ENCODE results near the gene ZSCAN5A.

ZSCAN5A gene

GRCh38 chr19:56321254-56321988, 6.8 kb upstream of the ZSCAN5A start:
- DNase-seq (ENCODE audit: insufficient read length, low spot score) = no peak
- TF ChIP-seq CTCF (IDR thresholded peaks at IDR 0.05; ENCODE audit: insufficient read depth, missing control alignments) = no peak
- FAIRE-seq = no peak

- FAIRE-seq = no peak
- DNase-seq (ENCODE audit: insufficient read length, low spot score) = no peak
- TF ChIP-seq CTCF (IDR thresholded peaks at IDR 0.05; ENCODE audit: insufficient read depth, missing control alignments) = no peak
These were observed 5.4 kb upstream of the ZSCAN5A start for GRCh38 chr19:56319991-56320390.

DNA sequence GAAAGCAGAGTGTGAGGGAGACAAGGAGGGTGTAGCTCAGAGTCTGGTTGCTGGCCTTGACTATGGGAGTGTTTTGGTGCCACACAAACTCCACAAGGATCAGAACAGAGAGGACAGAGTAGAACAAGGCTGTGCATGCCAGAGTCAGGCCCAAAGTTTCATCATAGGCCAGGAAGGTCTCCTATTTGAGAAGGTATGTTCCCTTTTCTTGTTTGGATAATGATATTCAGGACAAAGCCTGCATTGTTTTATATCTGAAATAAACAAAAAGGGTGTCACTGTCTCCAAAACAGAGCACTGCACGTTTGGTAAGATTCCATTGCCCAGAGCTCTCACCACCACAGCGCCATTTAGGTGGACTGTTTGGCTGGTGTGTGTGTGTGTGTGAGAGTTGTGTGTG, 3.1 kb upstream of the ZSCAN5A start:
- DNase-seq (ENCODE audit: insufficient read length, low spot score) (no peak), FAIRE-seq (no peak)
- no peak for TF ChIP-seq CTCF (IDR thresholded peaks at IDR 0.05; ENCODE audit: insufficient read depth, missing control alignments)

DNA sequence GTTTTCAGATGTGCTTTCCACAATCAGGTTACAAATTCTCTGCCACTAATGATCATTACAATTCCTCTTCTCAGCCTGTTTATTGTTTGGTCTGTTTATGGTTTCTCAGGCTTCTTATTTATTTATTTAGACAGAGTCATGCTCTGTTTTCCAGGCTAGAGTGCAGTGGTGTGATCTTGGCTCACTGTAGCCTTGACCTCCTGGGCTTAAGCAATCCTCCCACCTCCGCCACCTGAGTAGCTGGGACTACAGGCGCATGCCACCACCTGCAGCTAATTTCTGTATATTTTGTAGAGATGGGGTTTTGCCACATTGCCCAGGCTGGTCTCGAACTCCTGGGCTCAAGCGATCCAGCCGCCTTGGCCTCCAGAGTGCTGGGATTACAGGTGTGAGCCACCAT, 2.1 kb upstream of the ZSCAN5A start:
- DNase-seq (ENCODE audit: insufficient read length, low spot score) (no peak), FAIRE-seq (no peak)
- TF ChIP-seq CTCF (IDR thresholded peaks at IDR 0.05; ENCODE audit: insufficient read depth, missing control alignments) = no peak

DNA sequence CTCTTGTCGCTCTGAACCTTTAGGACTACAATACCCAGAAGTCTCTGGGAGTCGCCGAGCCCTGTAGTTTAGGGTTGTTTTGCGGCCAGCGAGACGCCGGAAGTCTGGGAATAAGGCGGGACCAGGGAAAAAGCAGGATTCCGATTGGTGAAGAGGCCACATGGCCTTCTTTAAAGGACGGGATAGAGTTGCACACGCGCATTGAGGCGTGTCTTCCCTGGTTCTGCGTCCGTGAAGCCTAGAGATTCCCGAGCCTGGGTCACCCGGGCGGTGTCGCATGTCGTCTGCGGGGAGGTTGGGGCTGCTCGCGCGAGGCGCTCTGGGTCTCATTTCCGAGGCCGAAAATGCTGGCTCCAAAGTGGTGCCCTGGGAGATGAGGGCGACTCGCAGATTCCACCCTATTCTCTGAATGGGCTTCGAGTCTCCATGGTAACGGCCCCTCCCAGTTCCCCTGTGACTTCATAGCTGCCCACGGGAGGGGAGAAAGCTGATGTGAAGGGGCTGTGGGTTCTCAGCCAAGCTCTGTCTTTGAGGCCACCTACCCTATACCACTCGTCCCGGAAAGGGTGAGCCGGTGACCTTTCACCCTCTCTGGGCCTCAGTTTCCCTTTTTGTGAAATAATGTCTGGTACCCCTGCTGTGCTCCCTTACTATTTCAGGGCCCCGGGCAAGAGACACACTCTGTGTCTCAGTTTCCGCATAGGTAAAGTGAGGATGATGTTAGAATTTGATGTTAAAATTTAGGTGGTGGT, 614 bp upstream of the ZSCAN5A start:
- DNase-seq (ENCODE audit: insufficient read length, low spot score) (peak; percentile 82), FAIRE-seq (no peak)
- no peak for TF ChIP-seq CTCF (IDR thresholded peaks at IDR 0.05; ENCODE audit: insufficient read depth, missing control alignments)

DNA sequence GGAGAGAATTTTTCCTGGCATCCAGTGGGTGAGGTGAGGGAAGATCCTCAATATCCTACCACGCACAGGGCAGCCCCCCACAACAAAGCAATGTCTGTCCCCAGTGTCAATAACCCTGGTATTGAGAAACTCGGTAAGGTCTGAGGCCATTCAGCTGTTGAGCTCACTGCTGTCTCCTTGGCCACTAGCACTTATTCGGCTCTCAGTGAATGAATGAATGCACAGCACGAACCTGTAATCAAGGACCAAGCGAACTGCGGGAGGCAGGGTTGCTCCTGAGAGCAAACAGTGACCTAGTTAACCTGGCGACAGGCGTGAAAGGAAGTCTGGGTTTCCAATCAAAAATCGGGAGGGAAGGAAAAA, 640 bp downstream of the ZSCAN5A start:
- DNase-seq (ENCODE audit: insufficient read length, low spot score) (no peak), FAIRE-seq (no peak)
- TF ChIP-seq CTCF (IDR thresholded peaks at IDR 0.05; ENCODE audit: insufficient read depth, missing control alignments) = no peak
